HG03575 (cell line): Measurements from ENCODE around the gene EXT2.

Experiments used
- ATAC-seq: cut with Tn5 transposase; IDR thresholded peaks from one replicate; pipeline ENCODE4 v1.9.1; 2021; ENCODE audit not compliant: unreplicated experiment, insufficient number of reproducible peaks, low FRiP score; ENCODE audit errors: extremely low read depth

The EXT2 gene

GRCh38 chr11:44125598-44125997 is 30.1 kb downstream of the EXT2 start:
- ATAC-seq, result no peak

- no peak for ATAC-seq
These were observed 30.8 kb downstream of the EXT2 start for GRCh38 chr11:44126304-44126703.

- no peak for ATAC-seq
These were observed 31.7 kb downstream of the EXT2 start for GRCh38 chr11:44127130-44127529.

- no peak for ATAC-seq
These were observed 33.3 kb downstream of the EXT2 start for GRCh38 chr11:44128729-44129128.

GRCh38 chr11:44130751-44131150 is 35.3 kb downstream of the EXT2 start:
- no peak for ATAC-seq

GRCh38 chr11:44133335-44133946 is 38.0 kb downstream of the EXT2 start:
- no peak for ATAC-seq

- no peak for ATAC-seq
These were observed 39.1 kb downstream of the EXT2 start for GRCh38 chr11:44134625-44135024.

- no peak for ATAC-seq
These were observed 40.9 kb downstream of the EXT2 start for GRCh38 chr11:44136176-44136945.

GRCh38 chr11:44137057-44137456 is 41.6 kb downstream of the EXT2 start:
- ATAC-seq, result no peak

- no peak for ATAC-seq
These were observed 42.8 kb downstream of the EXT2 start for GRCh38 chr11:44138286-44138685.

GRCh38 chr11:44138980-44139379 is 43.5 kb downstream of the EXT2 start:
- no peak for ATAC-seq

- no peak for ATAC-seq
These were observed 44.3 kb downstream of the EXT2 start for GRCh38 chr11:44139565-44140330.

GRCh38 chr11:44140372-44140771 is 44.9 kb downstream of the EXT2 start:
- ATAC-seq, result no peak

GRCh38 chr11:44140805-44141204 is 45.3 kb downstream of the EXT2 start:
- no peak for ATAC-seq

GRCh38 chr11:44143987-44144909 is 48.8 kb downstream of the EXT2 start:
- ATAC-seq, result no peak

- ATAC-seq, result no peak
These were observed 49.7 kb downstream of the EXT2 start for GRCh38 chr11:44145011-44145775.

GRCh38 chr11:44146931-44147330 is 51.5 kb downstream of the EXT2 start:
- ATAC-seq, result no peak

- ATAC-seq, result no peak
These were observed 52.3 kb downstream of the EXT2 start for GRCh38 chr11:44147751-44148150.
